Ascending aorta (tissue), 2 donors: ENCODE data around the gene MBNL1. TPM values are rescaled to one million over a fixed set of nuclear protein-coding genes. Genes with fewer than 3 reads are reported as not detected.

Experiments used
- DNase-seq, 2 donors: peaks; one replicate each; pipeline ENCODE4 v3.0.0-alpha.2; 2019; ENCODE audit warnings: low spot score in 2 of 2
- H3K27ac ChIP-seq, 2 donors: fragments of 200-600 bp; sonication (generic); one replicate each; pipeline ENCODE4 v1.5.1; 2016 to 2017; ENCODE audit warnings: mild to moderate bottlenecking in 1 of 2
- H3K27me3 ChIP-seq: fragments of 200-600 bp; sonication (generic); one replicate; pipeline ENCODE4 v1.5.1; 2017
- H3K36me3 ChIP-seq, 2 donors: fragments of 200-600 bp; sonication (generic); one replicate each; pipeline ENCODE4 v1.5.1; 2016
- H3K4me1 ChIP-seq, 2 donors: fragments of 200-600 bp; sonication (generic); one replicate each; pipeline ENCODE4 v1.5.1; 2016 to 2017; ENCODE audit warnings: mild to moderate bottlenecking in 1 of 2
- H3K4me3 ChIP-seq, 2 donors: fragments of 200-600 bp; sonication (generic); one replicate each; pipeline ENCODE4 v1.5.1; 2016 to 2017; ENCODE audit warnings: mild to moderate bottlenecking in 1 of 2
- H3K9me3 ChIP-seq, 2 donors: fragments of 200-600 bp; sonication (generic); one replicate each; pipeline ENCODE4 v1.5.1; 2016
- CTCF ChIP-seq, 3 experiments: fragments of 200-600 bp in 2 of 3; fragments of 450-650 bp in 1 of 3; sonication (generic) in 2 of 3; IDR thresholded peaks; one replicate each; pipeline ENCODE4 v1.5.1; 2016 to 2019; ENCODE audit warnings: antibody characterized with exemption in 3 of 3, mild to moderate bottlenecking in 1 of 3, moderate library complexity in 1 of 3
- intact Hi-C: fragments of 100-400 bp; cut with DNase I; formaldehyde crosslinking; loops from one replicate; pipeline ENCODE4 v1.15.1; 2023
- total RNA-seq: library from RNA; depleted of rRNA; stranded (reverse); fragments of >200 nt; gene quantifications from one replicate; pipeline ENCODE4 v1.1.0, GENCODE V29; 2016

MBNL1 gene
- total RNA-seq, 1 donor from 2014 or later: 350 TPM

- H3K27me3 ChIP-seq: no peaks in the 10 kb centered on the region
- H3K27ac ChIP-seq: peak overlapping the region; percentile 82 to 99
- peak overlapping the region; percentile 11 to 21 for H3K4me3 ChIP-seq
- no peak for TF ChIP-seq CTCF (IDR thresholded peaks at IDR 0.05)
- no peaks in the 10 kb centered on the region for H3K36me3 ChIP-seq
- DNase-seq: peak; percentile 69 to 96
- H3K9me3 ChIP-seq: no peaks in the 10 kb centered on the region
- intact Hi-C loops: no loop called here
- peaks cover 3 to 31% of the 10 kb centered on the region in 2 donors for H3K4me1 ChIP-seq
Observed at GRCh38 chr3:152258448-152259393, 10.0 kb upstream of the MBNL1 start.

GRCh38 chr3:152259468-152259867 is 9.3 kb upstream of the MBNL1 start:
- no peaks in the 10 kb centered on the region for H3K27me3 ChIP-seq
- intact Hi-C loops: no loop called here
- no peak overlapping the region for H3K4me3 ChIP-seq
- no peaks in the 10 kb centered on the region for H3K36me3 ChIP-seq
- H3K27ac ChIP-seq: peak overlapping the region; percentile 82 to 99
- no peaks in the 10 kb centered on the region for H3K9me3 ChIP-seq
- no peak for TF ChIP-seq CTCF (IDR thresholded peaks at IDR 0.05)
- DNase-seq: no peak
- peaks cover 3 to 35% of the 10 kb centered on the region in 2 donors for H3K4me1 ChIP-seq

- intact Hi-C loops: no loop called here
- peak overlapping the region; percentile 82 to 99 for H3K27ac ChIP-seq
- no peak overlapping the region for H3K4me3 ChIP-seq
- H3K27me3 ChIP-seq: no peaks in the 10 kb centered on the region
- TF ChIP-seq CTCF (IDR thresholded peaks at IDR 0.05): no peak
- H3K4me1 ChIP-seq: peaks cover 3 to 38% of the 10 kb centered on the region in 2 donors
- no peak for DNase-seq
- H3K9me3 ChIP-seq: no peaks in the 10 kb centered on the region
- H3K36me3 ChIP-seq: no peaks in the 10 kb centered on the region
Observed at GRCh38 chr3:152260026-152260425, 8.7 kb upstream of the MBNL1 start.

DNA sequence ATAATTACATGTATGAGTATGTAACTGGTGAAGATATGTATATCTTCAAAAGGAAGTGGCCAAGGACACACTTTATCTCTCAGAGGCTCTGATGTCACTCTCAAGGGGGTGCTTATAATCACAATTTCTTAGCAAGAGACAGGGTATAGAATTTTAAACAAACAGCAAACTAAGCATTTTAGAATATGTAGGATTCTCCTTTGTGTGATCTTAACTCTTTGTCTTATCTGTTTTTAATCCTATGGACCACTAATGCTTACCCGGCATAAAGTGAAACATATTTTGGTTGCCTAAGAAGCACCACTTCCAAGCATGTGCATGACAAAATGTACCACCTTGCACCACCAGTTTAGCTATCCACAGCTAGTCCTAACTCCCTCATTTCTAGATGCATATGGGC is 8.2 kb upstream of the MBNL1 start:
- Histone ChIP-seq H3K9me3 (no peaks in the 10 kb centered on the region), H3K27me3 (no peaks in the 10 kb centered on the region), H3K36me3 (no peaks in the 10 kb centered on the region), H3K4me1 (peaks cover 3 to 41% of the 10 kb centered on the region in 2 donors), H3K27ac (peak overlapping the region; percentile 13 to 99), H3K4me3 (no peak overlapping the region)
- TF ChIP-seq CTCF (IDR thresholded peaks at IDR 0.05): no peak
- no peak for DNase-seq
- intact Hi-C loops: no loop called here

DNA sequence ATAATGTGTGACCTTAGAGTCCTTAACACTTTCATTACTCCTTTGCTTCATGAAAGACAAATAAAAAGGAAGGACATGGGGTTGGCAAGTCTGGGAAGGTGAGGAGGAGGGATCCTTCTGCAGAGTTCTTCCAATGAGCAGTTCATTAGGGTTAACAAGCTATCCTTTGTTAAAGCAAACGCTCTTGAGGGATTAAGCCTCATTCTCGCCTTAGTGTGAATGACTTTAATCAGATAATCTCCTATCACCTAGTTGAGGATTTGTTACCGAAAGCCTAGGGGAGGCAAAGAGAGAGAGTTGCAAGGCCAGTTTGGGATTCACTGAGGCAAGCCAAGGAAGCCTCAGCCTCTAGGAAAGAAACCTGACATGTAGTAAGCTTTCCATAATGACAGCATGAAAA is 7.4 kb upstream of the MBNL1 start:
- Histone ChIP-seq H3K4me3 (no peak overlapping the region), H3K36me3 (no peaks in the 10 kb centered on the region), H3K4me1 (peaks cover 3 to 48% of the 10 kb centered on the region in 2 donors), H3K9me3 (no peaks in the 10 kb centered on the region), H3K27me3 (no peaks in the 10 kb centered on the region), H3K27ac (peak overlapping the region; percentile 40 to 99)
- no peak for DNase-seq
- intact Hi-C loops: no loop called here
- TF ChIP-seq CTCF (IDR thresholded peaks at IDR 0.05): no peak
